Measurements from ENCODE around the gene GRIK4.
"Not testable (repeated sequence)": the region's sequence is repeated elsewhere in the genome, so short reads cannot be mapped to it uniquely, and the experiment has no call there.

GRIK4 gene

GRCh38 chr11:121008551-121008950, 497.0 kb downstream of the GRIK4 start:
- POLR2A ChIA-PET = no interaction called here
- no peak overlapping the region for H3K4me3 ChIP-seq (ENCODE audit: low read depth, low read length)
- TF ChIP-seq CTCF (IDR thresholded peaks at IDR 0.05; ENCODE audit: insufficient read depth, low read length, missing control alignments) = no peak
- CTCF ChIA-PET = no interaction called here
- DNase-seq (ENCODE audit: low read depth, low spot score) = no peak

- no peak for DNase-seq (ENCODE audit: low read depth, low spot score)
- CTCF ChIA-PET = no interaction called here
- H3K4me3 ChIP-seq (ENCODE audit: low read depth, low read length) = no peak overlapping the region
- TF ChIP-seq CTCF (IDR thresholded peaks at IDR 0.05; ENCODE audit: insufficient read depth, low read length, missing control alignments) = no peak
- POLR2A ChIA-PET = no interaction called here
These were observed 500.5 kb downstream of the GRIK4 start for GRCh38 chr11:121012091-121012490.

GRCh38 chr11:121018746-121019145, 507.2 kb downstream of the GRIK4 start:
- DNase-seq (ENCODE audit: low read depth, low spot score) = no peak
- TF ChIP-seq CTCF (IDR thresholded peaks at IDR 0.05; ENCODE audit: insufficient read depth, low read length, missing control alignments) = no peak
- ChIA-PET CTCF (no interaction called here), POLR2A (no interaction called here)
- no peak overlapping the region for H3K4me3 ChIP-seq (ENCODE audit: low read depth, low read length)

GRCh38 chr11:121021718-121022117, 510.2 kb downstream of the GRIK4 start:
- CTCF ChIA-PET; DNase-seq (ENCODE audit: low read depth, low spot score); POLR2A ChIA-PET; H3K4me3 ChIP-seq (ENCODE audit: low read depth, low read length): not testable (repeated sequence)

- no peak for TF ChIP-seq CTCF (IDR thresholded peaks at IDR 0.05; ENCODE audit: insufficient read depth, low read length, missing control alignments)
- POLR2A ChIA-PET = interaction anchor here (0.6 to 0.9 kb wide), 2 partner anchors 11 to 41 kb away, joined by 3 read pairs; no protein-coding TSS in a partner anchor
- peak within 1 kb of the TSS; percentile 98 for H3K4me3 ChIP-seq (ENCODE audit: low read depth, low read length)
- DNase-seq (ENCODE audit: low read depth, low spot score) = no peak
- CTCF ChIA-PET = interaction anchor here (0.8 to 1.3 kb wide), 4 partner anchors 34 to 222 kb away, joined by 3 to 4 read pairs (median 4); no protein-coding TSS in a partner anchor
These were observed 512.6 kb downstream of the GRIK4 start, which contains the start of gene TBCEL for GRCh38 chr11:121023848-121024751. Gene TBCEL (plus strand): TSS chr11:121024102. CDS start chr11:121045691, 21,589 bp downstream.

- ChIA-PET POLR2A (no interaction called here), CTCF (interaction anchor here (0.8 to 1.3 kb wide), 4 partner anchors 33 to 222 kb away, joined by 3 to 4 read pairs (median 4); no protein-coding TSS in a partner anchor)
- DNase-seq (ENCODE audit: low read depth, low spot score) = no peak
- no peak for TF ChIP-seq CTCF (IDR thresholded peaks at IDR 0.05; ENCODE audit: insufficient read depth, low read length, missing control alignments)
- peak overlapping the region; percentile 98 for H3K4me3 ChIP-seq (ENCODE audit: low read depth, low read length)
These were observed 513.4 kb downstream of the GRIK4 start for GRCh38 chr11:121024989-121025388.

Data from AG04449 (cell line).